A673 (cell line): Measurements from ENCODE around the gene BAIAP2L1. TPM values are rescaled to one million over a fixed set of nuclear protein-coding genes. Genes with fewer than 3 reads are reported as not detected.

Experiments
- BruUV-seq: library from RNA; stranded (reverse); fragments of 400-500 nt; replicated peaks from 2 replicates; lab custom pipeline; 2021; lab: Mats Ljungman, UMichigan
- CTCF ChIA-PET: fragments of 300-600 bp; sonication (Branson Sonifier 250); formaldehyde crosslinking; loops from one replicate; lab custom pipeline; 2022; ENCODE audit warnings: antibody characterized with exemption; lab: Charles Lee
- POLR2A ChIA-PET: fragments of 300-600 bp; sonication (Branson Sonifier 250); formaldehyde crosslinking; loops from one replicate; lab custom pipeline; 2022; ENCODE audit warnings: antibody characterized with exemption; ENCODE audit not compliant: low non-redundant PET; lab: Charles Lee
- DNase-seq: peaks from one replicate; pipeline ENCODE4 v3.0.0-alpha.2; 2015; ENCODE audit warnings: low spot score
- H3K27ac ChIP-seq: fragments of 200-600 bp; sonication (generic); 2 replicates; pipeline ENCODE4 v1.5.1; 2016; ENCODE audit warnings: mixed run types, low read depth, mild to moderate bottlenecking, mixed read lengths, antibody characterized with exemption, low read length; ENCODE audit not compliant: poor library complexity, severe bottlenecking
- H3K27me3 ChIP-seq: fragments of 200-600 bp; sonication (generic); replicated peaks from 2 replicates; pipeline ENCODE4 v1.6.1; 2017; ENCODE audit warnings: mixed run types, low read depth, mild to moderate bottlenecking, mixed read lengths, antibody characterized with exemption, low read length; ENCODE audit not compliant: insufficient read depth, poor library complexity
- H3K36me3 ChIP-seq: fragments of 200-600 bp; sonication (generic); 2 replicates; pipeline ENCODE4 v1.6.1; 2016; ENCODE audit warnings: mixed run types, mild to moderate bottlenecking, mixed read lengths, antibody characterized with exemption, low read length; ENCODE audit not compliant: insufficient read depth, poor library complexity, severe bottlenecking
- H3K4me1 ChIP-seq: fragments of 200-600 bp; sonication (generic); 2 replicates; pipeline ENCODE4 v1.6.1; 2017; ENCODE audit warnings: mixed run types, mild to moderate bottlenecking, mixed read lengths, antibody characterized with exemption, low read length; ENCODE audit not compliant: insufficient read depth, poor library complexity, severe bottlenecking
- H3K4me3 ChIP-seq: fragments of 200-600 bp; sonication (generic); 2 replicates; pipeline ENCODE4 v1.5.1; 2016; ENCODE audit warnings: low read depth, mixed run types, mild to moderate bottlenecking, mixed read lengths, low read length; ENCODE audit not compliant: poor library complexity, severe bottlenecking
- H3K9me3 ChIP-seq: fragments of 200-600 bp; sonication (generic); 2 replicates; pipeline ENCODE4 v1.6.1; 2016; ENCODE audit warnings: mixed run types, low read depth, mild to moderate bottlenecking, mixed read lengths, antibody characterized with exemption, low read length; ENCODE audit not compliant: poor library complexity, severe bottlenecking
- CTCF ChIP-seq: fragments of 300-800, 200-600 bp; sonication (generic); conservative IDR thresholded peaks from 2 replicates; pipeline ENCODE4 v1.5.1; 2017; ENCODE audit warnings: low read depth, mild to moderate bottlenecking, antibody characterized with exemption, low read length, moderate library complexity, mixed read lengths
- EZH2 ChIP-seq: fragments of 200-600 bp; sonication (generic); IDR thresholded peaks from 2 replicates; pipeline ENCODE4 v1.6.1; 2017; ENCODE audit warnings: borderline replicate concordance, low read depth, mild to moderate bottlenecking, mixed read lengths, antibody characterized with exemption, low read length; ENCODE audit not compliant: poor library complexity, severe bottlenecking
- intact Hi-C: fragments of 100-400 bp; cut with micrococcal nuclease; formaldehyde crosslinking; loops from one replicate; pipeline ENCODE4 v1.10.0; 2022; ENCODE audit not compliant: unreplicated experiment
- total RNA-seq: library from RNA; stranded (reverse); gene quantifications from 2 replicates; pipeline ENCODE4 v1.2.3, GENCODE V29; 2021

Gene BAIAP2L1
- total RNA-seq, 1 experiment from 2014 or later, result 0.77 TPM

GRCh38 chr7:98354511-98355249 lies 46.2 kb downstream of the BAIAP2L1 start:
- CTCF ChIA-PET, result no interaction called here
- H3K9me3 ChIP-seq, result no peaks in the 10 kb centered on the region
- no peaks in the 10 kb centered on the region for H3K4me1 ChIP-seq
- H3K27me3 ChIP-seq, result no peaks in the 10 kb centered on the region
- TF ChIP-seq CTCF (no peak), EZH2 (no peak)
- POLR2A ChIA-PET, result no interaction called here
- no TSS peak for BruUV-seq
- intact Hi-C loops, result no loop called here
- DNase-seq, result no peak
- no peaks in the 10 kb centered on the region for H3K36me3 ChIP-seq
- H3K4me3 ChIP-seq, result no peak overlapping the region
- no peak overlapping the region for H3K27ac ChIP-seq

- POLR2A ChIA-PET, result no interaction called here
- H3K27ac ChIP-seq, result no peak overlapping the region
- H3K9me3 ChIP-seq, result no peaks in the 10 kb centered on the region
- H3K36me3 ChIP-seq, result no peaks in the 10 kb centered on the region
- BruUV-seq, result no TSS peak
- H3K4me3 ChIP-seq, result no peak overlapping the region
- H3K27me3 ChIP-seq, result no peaks in the 10 kb centered on the region
- CTCF ChIA-PET, result no interaction called here
- H3K4me1 ChIP-seq, result no peaks in the 10 kb centered on the region
- DNase-seq, result no peak
- intact Hi-C loops, result no loop called here
- no peak for TF ChIP-seq CTCF
These were observed 46.8 kb downstream of the BAIAP2L1 start for GRCh38 chr7:98354052-98354451.

GRCh38 chr7:98352621-98353020 lies 48.3 kb downstream of the BAIAP2L1 start:
- no peak for DNase-seq
- BruUV-seq, result no TSS peak
- CTCF ChIA-PET, result no interaction called here
- H3K27ac ChIP-seq, result no peak overlapping the region
- H3K9me3 ChIP-seq, result no peaks in the 10 kb centered on the region
- no peak overlapping the region for H3K4me3 ChIP-seq
- H3K36me3 ChIP-seq, result no peaks in the 10 kb centered on the region
- POLR2A ChIA-PET, result no interaction called here
- no peak for TF ChIP-seq CTCF
- TF ChIP-seq EZH2, result no peak
- no peaks in the 10 kb centered on the region for H3K4me1 ChIP-seq
- no peaks in the 10 kb centered on the region for H3K27me3 ChIP-seq
- intact Hi-C loops, result no loop called here
